Bladder microvascular endothelial cell (primary cell): ENCODE data around the gene RAB3A. TPM values are rescaled to one million over a fixed set of nuclear protein-coding genes. Genes with fewer than 3 reads are reported as not detected.

Experiments
- total RNA-seq: library from RNA; depleted of rRNA; stranded (reverse); fragments of >200 nt; gene quantifications from 2 replicates; pipeline ENCODE4 v1.2.3, GENCODE V29; 2014

The RAB3A gene
- total RNA-seq, result 0.16 and 0.94 TPM in 2 replicates

GRCh38 chr19:18203863-18204393 lies at the start of gene RAB3A:
RAB3A (minus strand) TSS chr19:18204042; CDS start chr19:18202740, 1,302 bp downstream.

GRCh38 chr19:18225702-18226468 lies 22.0 kb upstream of the RAB3A start, which contains the start of gene PDE4C:
PDE4C (minus strand) TSS chr19:18226438; CDS start chr19:18226415, 23 bp downstream.

GRCh38 chr19:18192673-18193387 lies 11.0 kb downstream of the RAB3A start, which contains the start of gene MPV17L2:
MPV17L2 (plus strand) TSS chr19:18193218; CDS start chr19:18193282, 64 bp downstream.

GRCh38 chr19:18173572-18174288 lies 30.1 kb downstream of the RAB3A start, which contains the start of gene IFI30:
IFI30 (plus strand) TSS chr19:18173813; CDS start chr19:18173842, 29 bp downstream.

GRCh38 chr19:18152817-18153555 lies 50.9 kb downstream of the RAB3A start, which contains the start of gene PIK3R2:
PIK3R2 (plus strand) TSS chr19:18153163; CDS start chr19:18155880, 2,717 bp downstream.

Other genes starting within 250 kb of the RAB3A start
- under 0.01 TPM in 1 of 2 replicates, not detected in the other for gene KCNN1, start 236.9 kb downstream of the RAB3A start, total RNA-seq
- 32.7 and 74.5 TPM in 2 replicates for gene ARRDC2, start 195.9 kb downstream of the RAB3A start, total RNA-seq
- 0.31 and 0.49 TPM in 2 replicates for gene IL12RB1, start 117.1 kb downstream of the RAB3A start, total RNA-seq
- gene MAST3, start 106.3 kb downstream of the RAB3A start, total RNA-seq, result 1.1 and 4.7 TPM in 2 replicates
- 0.97 and 3.7 TPM in 2 replicates for gene PIK3R2, start 50.9 kb downstream of the RAB3A start, total RNA-seq
- 4.4 and 5.7 TPM in 2 replicates for gene IFI30, start 30.2 kb downstream of the RAB3A start, total RNA-seq
- gene MPV17L2, start 10.8 kb downstream of the RAB3A start, total RNA-seq, result 7.8 and 9.3 TPM in 2 replicates
- gene PDE4C, start 22.4 kb upstream of the RAB3A start, total RNA-seq, result 0.16 and 0.25 TPM in 2 replicates
- 0.16 and 0.31 TPM in 2 replicates for gene IQCN, start 70.4 kb upstream of the RAB3A start, total RNA-seq
- 101 TPM in 2 replicates for gene JUND, start 77.6 kb upstream of the RAB3A start, total RNA-seq
- 109 and 140 TPM in 2 replicates for gene LSM4, start 119.0 kb upstream of the RAB3A start, total RNA-seq
- 18.6 and 21.6 TPM in 2 replicates for gene PGPEP1, start 136.6 kb upstream of the RAB3A start, total RNA-seq
- 54.4 and 214 TPM in 2 replicates for gene GDF15, start 182.1 kb upstream of the RAB3A start, total RNA-seq
- not detected in 2 replicates for gene LRRC25, start 193.6 kb upstream of the RAB3A start, total RNA-seq
- 46.1 and 56.0 TPM in 2 replicates for gene SSBP4, start 215.4 kb upstream of the RAB3A start, total RNA-seq
- gene ISYNA1, start 234.1 kb upstream of the RAB3A start, total RNA-seq, result 28.7 and 74.6 TPM in 2 replicates